HS-5 (cell line): ENCODE results near the gene ATP2B3.

Experiments
- DNase-seq: peaks from one replicate; pipeline ENCODE4 v3.0.0-alpha.2; 2012; ENCODE audit warnings: low read depth

Gene ATP2B3

DNA sequence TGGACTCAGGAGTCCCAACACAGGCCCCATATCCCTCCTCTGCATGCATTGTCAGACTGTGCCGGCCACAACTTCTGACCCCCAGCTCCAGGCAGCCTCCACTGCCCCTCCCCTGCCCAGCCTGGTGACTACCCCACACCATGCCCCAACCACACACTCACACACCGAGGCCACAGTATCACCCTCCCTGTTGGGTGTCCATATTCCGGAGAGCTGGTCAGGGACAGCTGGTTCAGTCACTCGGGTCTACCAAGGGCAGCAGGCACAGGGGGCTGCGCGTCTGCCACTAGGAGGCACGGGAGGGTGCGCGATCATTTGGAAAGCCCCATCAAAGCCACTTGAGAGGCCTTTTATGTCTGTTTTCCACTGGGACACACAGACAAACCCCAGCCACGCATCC lies 55.2 kb downstream of the ATP2B3 start:
- no peak for DNase-seq

DNA sequence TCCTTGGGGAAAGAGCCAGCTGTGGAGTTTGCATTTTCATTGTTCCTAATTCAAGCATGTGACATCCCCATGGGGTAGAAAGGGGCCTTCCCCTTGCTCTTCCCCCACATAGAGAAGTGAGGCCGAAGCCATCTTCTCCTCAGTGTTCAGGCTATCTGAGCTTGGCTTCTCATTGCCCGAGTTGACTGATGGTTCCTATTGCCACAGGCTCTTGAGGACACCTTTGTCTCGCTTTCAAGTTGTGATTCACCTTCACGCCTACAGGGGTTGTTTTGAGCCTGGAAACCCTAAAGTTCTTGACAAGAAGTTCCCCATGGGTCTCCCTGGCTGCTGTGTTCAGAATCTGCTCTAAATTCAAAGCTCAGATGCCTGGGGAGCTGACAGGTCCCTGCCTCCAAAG lies 56.5 kb downstream of the ATP2B3 start:
- DNase-seq: no peak

DNA sequence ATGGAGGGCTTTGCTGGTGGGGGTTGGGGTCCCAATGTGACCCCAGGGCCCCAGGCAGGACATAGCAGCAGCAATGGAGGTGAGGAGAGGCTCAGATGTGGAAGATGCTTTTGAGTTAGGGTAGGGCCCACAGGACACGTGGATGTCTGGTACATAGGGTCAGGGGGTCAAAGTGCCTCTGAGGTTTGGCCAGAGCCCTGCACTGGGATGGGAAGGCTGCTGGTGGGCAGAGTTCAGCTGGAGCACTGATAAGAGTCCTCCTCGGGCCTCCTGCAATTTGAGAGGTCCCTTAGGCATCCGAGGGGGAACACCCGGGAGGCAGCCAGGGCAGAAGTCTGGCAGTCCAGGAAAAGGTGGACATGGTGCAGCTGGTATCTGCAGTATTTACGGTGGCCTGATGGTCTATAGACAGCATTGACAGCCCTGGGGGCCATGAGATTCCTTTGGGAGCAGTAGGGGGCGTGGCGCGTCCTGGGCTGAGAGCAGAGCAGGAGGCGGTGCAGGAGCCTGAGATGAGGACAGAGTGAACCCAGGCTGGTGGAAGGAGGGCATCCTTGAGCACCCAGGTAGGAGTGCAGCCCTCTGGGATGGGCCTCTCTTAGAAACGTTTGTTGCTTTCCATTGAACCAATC lies 58.9 kb downstream of the ATP2B3 start:
- DNase-seq: no peak

DNA sequence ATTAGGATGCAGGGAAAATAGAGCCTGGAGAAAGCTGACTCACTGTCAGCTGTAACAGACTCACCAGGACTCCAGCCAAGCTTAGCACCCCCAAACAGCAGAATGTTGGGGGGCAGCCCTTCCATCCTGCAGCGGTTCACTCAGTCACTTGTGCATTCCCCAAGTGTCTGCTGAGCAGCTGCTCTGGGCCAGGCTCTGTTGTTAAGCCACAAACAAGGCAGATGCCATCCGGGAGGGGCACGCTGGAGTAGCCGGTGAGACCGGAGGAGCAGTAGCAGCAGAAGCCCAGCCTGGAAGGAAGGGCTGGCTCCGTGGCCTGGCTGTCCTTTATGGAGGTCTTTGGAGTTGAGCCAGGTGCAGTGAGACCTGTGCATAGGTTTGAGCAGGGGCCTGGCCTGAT lies 59.5 kb downstream of the ATP2B3 start:
- no peak for DNase-seq

DNA sequence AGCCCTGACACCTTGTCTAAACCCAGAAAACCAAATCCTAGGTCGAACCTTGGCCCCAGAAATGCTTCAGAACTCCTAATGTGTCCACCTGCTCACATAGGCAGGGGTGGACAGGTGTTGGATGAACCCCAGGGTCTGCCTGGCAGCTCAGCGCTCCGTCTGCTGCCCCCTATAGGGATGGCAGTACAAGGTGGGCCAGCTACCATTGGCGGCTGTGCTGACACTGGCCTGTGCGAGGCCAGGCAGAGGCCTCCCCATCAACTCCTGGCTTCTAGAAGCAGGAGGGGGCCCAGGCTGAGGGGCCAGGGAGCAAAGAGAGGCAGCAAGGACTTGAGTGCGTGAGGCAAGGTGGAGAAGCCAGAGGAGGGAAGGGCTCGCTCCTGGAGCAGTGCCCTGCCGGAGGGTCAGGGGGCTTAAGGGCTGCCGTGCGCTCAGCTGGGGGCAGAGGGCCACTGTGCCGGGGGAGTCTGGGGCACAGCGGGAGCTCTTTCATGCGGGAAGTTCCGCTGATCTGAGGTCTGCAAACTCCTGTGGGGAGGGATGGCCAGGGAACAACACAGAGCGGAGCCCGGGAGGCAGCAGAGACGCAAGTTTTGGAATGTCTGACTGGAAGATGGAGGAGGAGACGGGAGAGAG lies 60.9 kb downstream of the ATP2B3 start:
- no peak for DNase-seq

DNA sequence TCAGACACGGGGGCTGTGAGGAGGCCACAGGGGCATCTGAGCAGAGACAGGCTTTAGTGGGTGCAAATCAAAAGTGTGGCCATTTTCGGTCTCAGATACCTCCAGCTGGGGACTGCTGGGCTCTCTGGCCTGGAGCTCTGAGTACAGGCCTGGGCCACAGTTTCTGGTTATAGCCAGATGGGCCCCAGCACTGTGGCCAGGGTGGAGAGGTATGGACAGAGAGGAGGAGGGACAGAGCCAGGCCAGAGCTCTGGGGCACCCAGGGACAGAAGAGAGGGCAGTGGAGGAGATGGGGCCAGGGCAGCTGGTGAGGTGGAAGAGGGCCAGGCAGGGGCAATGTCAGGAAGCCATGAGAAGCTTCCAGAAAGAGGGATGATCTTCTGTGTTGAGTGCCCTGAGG lies 61.4 kb downstream of the ATP2B3 start:
- no peak for DNase-seq

DNA sequence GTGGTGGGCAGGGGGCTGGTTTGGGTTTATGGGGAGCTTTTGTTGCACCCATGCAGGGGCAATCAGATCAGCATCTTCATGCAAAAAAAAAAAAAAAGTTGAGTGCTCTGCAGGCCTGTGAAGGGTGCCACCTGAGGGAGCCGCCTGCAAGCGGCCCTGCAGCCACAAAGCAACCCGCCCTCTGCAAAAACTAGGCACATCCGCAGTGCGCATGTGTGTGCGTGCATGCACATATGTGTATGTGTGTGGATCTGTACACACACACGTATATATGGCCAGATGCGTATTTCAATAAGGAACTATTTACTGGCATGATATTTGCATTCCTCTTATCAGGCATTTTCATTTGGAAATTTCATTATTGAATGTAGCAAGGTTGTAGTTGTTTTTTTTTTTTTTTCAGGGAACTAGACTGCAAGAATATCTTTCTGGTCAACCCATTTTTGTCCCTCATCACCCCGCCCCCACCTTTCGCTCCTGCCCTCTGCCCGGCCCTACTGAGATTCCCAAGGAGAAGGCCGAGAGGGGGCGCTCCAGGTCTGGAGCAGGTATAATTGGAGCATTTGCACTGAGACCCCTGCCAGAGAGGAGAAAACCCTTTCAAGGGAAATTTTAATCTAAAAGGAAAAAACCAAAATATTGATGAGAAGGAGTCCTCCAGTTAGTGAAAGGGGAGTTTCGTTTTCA lies 63.4 kb downstream of the ATP2B3 start:
- DNase-seq: no peak

DNA sequence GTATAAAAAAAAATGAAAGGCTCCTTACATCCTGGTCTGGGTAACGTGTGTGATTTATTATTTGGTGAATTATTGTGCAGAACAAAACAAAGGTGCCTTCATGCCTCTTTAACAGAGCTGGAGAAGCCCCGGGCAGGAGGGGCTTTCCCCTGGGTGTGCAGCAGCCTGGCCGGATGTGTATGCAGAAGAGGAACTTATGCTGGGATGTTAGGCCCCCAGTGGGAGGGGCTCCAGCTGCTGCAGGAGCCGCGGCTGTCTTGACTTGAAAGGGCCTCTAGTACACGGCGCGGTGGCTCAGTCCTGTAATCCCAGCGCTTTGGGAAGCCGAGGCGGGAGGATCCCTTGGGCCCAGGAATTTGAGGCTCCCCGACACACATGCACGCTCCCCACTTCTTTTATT lies 65.5 kb downstream of the ATP2B3 start:
- no peak for DNase-seq

DNA sequence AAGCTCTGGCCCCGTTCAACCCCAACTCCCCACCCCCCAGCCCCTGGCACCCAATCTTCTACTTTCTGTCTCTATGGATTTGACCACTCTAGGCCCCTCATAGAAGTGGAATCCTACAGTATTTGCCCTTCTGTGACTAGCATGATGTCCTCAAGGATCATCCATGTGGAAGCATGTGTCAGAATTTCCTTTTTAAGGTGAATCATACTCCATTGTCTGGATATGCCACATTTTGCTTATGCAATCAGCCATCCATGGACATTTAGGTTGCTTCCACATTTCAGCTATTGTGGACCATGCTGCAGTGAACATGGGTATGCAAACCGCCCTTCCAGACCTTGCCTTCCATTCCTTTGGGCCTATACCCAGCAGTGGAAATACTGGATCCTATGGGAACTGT lies 66.0 kb downstream of the ATP2B3 start:
- DNase-seq: no peak

DNA sequence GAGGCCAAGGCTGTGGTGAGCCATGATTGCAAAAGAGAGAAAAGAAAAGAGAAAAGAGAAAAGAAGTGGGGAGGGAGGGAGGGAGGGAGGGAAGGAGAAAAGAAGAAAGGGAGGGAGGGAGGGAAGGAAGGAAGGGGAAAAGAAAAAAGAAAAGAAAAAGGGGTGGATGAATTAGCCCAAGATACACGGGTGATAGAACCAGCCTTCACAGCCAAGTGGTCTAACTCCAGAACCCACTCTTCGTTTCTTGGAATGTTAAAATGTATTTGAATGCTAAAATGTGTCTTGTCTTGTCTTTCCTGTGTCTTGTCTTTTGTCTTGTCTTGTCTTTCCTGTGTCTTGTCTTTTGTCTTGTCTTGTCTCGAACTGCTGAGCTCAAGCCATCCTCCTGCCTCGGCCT lies 68.4 kb downstream of the ATP2B3 start:
- DNase-seq: no peak

DNA sequence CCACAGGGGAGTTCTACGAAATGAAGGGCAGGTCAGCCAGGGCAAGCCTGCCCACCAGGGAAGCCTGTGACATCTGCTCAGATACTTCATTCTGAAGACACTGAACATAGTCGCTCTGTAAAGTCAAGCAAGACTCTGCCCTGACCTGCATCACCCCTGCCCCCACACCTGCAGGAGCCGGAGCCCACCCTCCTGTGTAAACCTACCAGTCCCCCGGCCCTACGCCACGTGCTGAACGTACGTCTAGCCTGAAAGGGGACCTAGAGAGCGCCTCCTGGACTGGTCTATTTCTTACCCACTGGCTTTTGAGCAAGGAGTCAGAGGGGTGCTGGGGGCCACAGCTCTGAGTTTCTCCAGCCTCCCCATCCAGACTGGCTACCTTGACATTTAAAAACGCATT lies 69.9 kb downstream of the ATP2B3 start:
- DNase-seq: no peak

DNA sequence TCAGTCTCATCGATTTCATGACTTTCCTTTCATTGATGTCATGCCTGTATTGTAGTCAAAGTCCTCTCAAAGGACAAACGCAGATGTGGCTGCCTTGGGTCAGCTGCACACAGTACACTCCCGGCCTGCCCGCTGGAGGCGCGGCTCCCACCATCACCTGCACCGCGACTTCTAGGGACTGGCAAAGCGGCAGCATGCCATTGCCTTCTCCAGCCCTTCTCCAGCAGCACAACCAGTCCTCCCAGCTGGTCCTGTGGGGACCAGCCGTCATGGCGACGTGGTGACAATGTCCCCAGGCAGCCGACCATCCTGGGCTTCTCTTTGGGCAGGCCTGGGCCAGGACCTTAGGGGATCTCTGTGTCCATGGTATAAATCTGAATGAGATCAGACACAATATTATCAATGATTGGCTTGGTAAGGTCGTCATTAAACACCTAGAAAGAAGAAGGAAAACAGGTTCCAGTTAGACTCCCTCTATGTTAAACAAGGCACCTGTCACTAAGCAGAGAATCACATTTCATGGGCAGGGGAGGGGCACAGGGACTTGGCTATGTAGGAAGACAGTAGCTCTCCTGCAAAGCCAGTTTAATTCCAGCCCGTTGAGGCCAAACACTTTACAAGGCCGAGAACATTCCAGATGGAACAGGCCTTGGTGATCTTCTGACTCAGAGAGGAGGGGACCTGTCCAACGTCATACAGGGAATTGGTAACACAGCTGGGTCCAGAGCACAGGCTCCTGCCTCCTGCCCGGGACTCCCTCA lies 70.8 kb downstream of the ATP2B3 start:
- DNase-seq: no peak

DNA sequence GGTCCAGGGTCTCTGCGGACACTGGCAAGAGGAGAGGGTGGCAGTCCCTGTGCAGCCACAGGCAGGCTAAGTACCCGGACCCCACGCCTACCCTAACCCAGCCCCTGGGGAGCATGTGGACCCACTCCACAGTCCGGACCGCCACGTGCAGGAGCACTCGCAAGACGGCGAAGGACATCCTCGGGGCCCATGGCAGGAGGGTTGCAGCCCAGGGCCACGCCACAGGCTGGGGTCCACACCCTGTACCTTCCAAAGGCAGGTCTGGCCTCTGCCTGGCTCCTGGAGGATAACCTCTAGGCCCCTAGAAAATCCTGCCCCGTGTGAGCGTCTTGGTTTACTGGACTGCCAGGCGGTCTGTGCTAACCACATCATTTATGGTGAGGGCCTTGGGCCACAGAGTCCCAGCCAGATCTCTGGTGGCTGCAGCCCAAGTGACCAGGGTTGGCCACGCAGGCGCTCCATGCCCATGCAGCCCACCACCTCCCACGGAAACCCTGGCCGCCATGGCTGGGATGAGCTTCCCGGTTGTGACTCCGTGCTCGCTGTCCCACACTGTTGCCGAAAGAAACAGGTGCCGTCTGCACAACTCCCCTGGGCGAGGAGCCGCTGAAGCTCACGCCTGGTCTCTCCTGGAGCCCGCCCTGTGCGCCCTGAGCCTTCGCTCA lies 71.5 kb downstream of the ATP2B3 start:
- no peak for DNase-seq

DNA sequence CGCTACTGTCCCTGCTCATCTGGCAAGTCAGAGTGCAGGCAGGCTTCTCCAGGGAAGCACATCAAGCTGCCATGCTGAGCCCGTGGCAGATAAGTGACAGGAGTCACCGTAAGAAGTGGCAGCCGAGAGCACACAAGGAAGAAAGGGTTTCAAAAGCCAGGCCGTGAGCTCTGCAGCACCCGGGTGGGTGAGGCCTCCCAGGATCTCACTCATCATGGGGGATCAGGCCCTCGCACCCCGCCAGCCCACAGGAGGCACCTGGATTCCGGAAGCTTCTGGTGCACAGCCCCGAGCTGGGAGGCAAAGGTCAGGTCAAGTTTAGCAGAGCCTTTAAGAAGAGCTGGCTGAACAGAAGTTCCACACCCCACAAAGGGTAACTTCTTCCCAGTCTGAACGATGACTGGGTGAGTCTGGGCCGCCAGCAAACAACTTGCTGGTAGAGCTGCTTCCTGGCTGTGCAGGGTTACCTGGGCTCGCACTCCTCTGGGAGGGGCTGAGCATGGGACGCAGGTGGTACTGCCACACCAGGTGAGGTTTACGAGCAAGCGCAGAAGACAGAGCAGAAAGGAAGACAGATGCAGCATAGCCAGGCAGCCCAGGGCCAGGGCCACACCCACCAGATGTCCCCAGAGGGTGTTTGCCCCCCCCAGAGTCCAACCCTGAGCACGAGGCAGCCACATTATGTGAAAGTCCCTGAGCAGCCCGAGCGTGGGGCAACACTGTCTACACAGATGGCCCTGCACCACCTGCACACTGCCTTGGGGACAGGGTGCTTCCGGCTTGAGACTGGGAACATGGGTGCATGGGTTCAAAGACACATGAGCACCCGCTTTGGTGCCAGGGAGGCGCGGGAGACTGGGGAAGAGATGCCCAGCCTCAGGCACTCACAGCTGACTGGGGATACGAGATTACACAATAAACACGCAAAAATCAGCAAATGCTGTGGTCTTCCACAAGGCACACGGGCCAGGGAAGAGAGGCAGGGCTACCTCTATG lies 73.8 kb downstream of the ATP2B3 start:
- no peak for DNase-seq

DNA sequence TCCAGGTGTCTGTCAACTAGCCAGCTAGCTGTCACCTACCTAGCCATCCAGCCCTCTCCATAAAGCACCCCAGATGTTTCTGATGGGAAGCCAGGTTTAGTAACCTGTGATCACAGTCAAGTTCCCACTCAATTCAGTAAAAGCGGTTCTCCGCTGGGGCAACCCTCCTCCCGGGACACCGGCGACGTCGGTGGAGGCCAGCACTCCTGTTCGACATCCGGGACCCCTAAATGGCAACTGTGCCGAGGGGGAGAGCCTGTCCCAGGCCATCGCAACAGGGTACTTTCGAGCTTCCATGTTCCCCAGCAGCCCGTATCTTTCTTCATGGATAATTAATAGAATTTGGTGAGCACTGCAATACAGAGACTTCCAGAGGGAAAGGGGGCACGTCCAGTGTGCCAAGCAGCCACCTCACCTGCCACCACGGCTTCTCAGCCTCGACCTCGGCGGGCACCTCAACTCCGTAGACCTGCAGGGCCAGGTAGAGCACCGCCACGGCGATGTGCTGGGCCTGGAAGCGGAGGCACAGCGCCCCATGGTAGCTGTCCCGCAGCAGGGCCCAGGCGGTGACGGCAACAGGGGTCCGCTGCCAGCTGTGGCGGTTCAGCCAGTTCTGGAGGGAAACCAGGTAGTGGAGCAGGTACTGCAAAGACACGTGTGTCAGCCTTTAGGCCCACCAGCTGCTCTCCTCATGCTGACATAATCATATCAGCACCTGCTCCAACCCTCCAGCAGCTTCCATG lies 74.8 kb downstream of the ATP2B3 start:
- no peak for DNase-seq

DNA sequence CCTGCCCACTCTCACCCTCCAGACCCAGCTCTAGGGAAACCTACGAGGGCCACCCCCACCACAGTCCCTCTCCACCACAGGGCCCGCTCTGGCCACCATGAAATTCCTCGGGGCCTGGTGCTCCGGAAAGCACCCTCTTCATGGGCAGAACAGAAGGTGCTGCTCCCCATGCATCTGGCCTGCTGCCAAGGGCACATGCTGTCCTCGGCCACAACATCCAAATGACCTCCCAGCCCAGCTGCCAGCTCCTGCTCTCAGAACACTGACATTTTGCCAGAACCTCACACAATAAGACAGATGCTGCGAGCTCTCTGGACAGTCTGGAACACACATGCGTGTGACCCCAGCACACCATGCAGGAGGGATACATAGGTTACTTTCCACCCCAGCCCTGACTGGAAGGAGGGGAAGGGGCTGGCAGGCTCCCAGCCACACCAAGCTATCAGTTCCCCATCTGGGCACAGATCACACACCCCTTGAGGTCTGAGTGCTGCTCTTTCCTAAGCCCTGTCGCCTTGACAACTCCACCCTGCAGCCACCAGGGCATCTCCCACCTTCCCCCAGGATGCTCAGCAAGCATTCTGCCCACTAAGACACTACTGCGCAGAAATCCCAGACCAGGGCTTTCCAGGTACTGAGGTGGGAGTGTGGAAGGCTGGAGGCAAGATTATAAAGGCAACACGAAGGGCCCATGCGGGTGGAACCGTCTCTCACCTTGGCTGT lies 75.7 kb downstream of the ATP2B3 start:
- no peak for DNase-seq

DNA sequence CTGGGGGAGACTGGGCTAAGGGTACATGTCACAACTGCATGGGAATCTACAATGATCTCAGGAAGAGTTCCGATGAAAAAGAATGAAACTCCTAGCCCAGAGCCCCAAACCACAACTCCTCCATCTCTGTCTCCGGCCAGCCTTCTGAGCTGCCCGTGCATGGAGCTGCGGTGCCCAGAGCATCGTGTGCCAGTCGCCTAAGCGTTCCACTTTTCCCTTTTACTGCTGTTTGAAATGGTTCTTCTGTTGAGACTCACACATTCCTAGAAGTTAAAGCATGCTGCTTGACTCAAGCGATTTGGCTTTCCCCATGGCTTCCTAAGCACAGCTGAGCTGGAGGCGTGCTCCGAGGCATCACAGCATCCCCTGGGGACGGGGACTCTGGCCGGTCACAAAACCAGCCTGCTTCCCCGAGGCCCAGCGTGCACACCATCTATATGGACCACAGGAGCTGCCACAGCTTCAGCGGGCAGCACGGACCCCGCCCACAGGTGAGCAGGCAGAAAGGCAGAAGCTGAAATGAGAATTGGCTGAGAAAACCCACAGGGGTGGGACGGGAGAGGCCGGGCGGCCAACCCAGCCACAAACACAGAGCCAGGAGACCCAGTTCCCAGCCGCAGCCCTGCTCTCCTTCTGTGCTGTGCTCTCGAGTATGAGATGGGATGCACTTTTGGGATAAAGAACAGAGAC lies 76.5 kb downstream of the ATP2B3 start:
- DNase-seq: no peak

DNA sequence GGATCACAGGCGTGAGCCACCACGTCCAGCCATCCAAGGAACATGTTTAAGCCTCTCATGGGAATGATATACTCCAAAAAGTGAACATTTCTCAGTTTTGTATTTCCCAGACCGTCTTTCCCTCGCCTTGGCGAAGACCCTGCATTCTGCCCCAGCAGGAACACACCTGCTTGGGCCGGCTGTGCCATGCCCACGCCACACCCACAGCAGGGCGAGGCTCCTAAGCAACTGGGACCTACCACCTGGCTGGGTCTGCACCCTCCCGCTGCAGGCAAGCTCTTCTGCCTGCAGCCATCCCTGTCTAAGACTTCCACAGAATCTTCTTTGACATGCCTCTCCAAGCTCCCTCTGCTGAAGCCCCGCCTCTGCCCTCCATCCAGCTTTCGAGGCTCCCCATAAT lies 77.9 kb downstream of the ATP2B3 start:
- DNase-seq: no peak
